Common myeloid progenitor, CD34-positive (primary cell): Measurements from ENCODE around the gene EXOC6.

Experiments
- CTCF ChIA-PET: fragments of 350-600 bp; sonication (Branson Sonifier 250); formaldehyde crosslinking; loops from one replicate; lab custom pipeline; 2021; ENCODE audit warnings: antibody characterized with exemption; lab: Charles Lee
- POLR2A ChIA-PET: fragments of 350-600 bp; sonication (Branson Sonifier 250); formaldehyde crosslinking; loops from one replicate; lab custom pipeline; 2021; ENCODE audit warnings: antibody characterized with exemption; lab: Charles Lee
- DNase-seq, 3 donors: peaks; one replicate each; pipeline versions ENCODE4 v3.0.0 to v3.0.0-alpha.2; 2013
- H3K27ac ChIP-seq, 2 experiments: 1 replicate in 1 of 2; 2 replicates in 1 of 2; pipeline ENCODE4 v1.7.0; 2013; ENCODE audit warnings: inconsistent platforms in 2 of 2, low read length in 2 of 2, mild to moderate bottlenecking in 2 of 2, low read depth in 1 of 2, moderate library complexity in 1 of 2; ENCODE audit not compliant: severe bottlenecking in 2 of 2, insufficient read depth in 1 of 2, poor library complexity in 1 of 2
- H3K27me3 ChIP-seq, 5 experiments: replicated peaks in 2 of 5; 1 replicate in 3 of 5; 2 replicates in 2 of 5; pipeline versions ENCODE4 v1.6.1 to v1.7.0; 2013; ENCODE audit warnings: low read length in 4 of 5, mild to moderate bottlenecking in 2 of 5, moderate library complexity in 2 of 5, inconsistent platforms in 1 of 5; ENCODE audit not compliant: insufficient read depth in 5 of 5, control insufficient read depth in 4 of 5
- H3K36me3 ChIP-seq, 4 experiments: 1 replicate in 2 of 4; 2 replicates in 2 of 4; pipeline versions ENCODE4 v1.6.1 to v1.7.0; 2013; ENCODE audit warnings: low read length in 3 of 4, control low read depth in 1 of 4, mild to moderate bottlenecking in 1 of 4; ENCODE audit not compliant: control insufficient read depth in 4 of 4, insufficient read depth in 4 of 4
- H3K4me1 ChIP-seq, 4 experiments: 1 replicate in 3 of 4; 2 replicates in 1 of 4; pipeline versions ENCODE4 v1.6.1 to v1.7.1; 2013; ENCODE audit warnings: low read length in 3 of 4, mild to moderate bottlenecking in 3 of 4, control low read depth in 1 of 4, inconsistent platforms in 1 of 4, moderate library complexity in 1 of 4; ENCODE audit not compliant: control insufficient read depth in 4 of 4, insufficient read depth in 4 of 4; ENCODE audit errors: control extremely low read depth in 1 of 4
- H3K4me3 ChIP-seq, 7 experiments: 1 replicate in 4 of 7; 2 replicates in 3 of 7; pipeline versions ENCODE4 v1.5.1 to v1.7.0; 2013; ENCODE audit warnings: mild to moderate bottlenecking in 7 of 7, low read length in 6 of 7, moderate library complexity in 6 of 7, inconsistent platforms in 2 of 7, low read depth in 2 of 7, control low read depth in 1 of 7; ENCODE audit not compliant: insufficient read depth in 4 of 7, control insufficient read depth in 1 of 7; ENCODE audit errors: extremely low read depth in 1 of 7
- H3K9me3 ChIP-seq, 5 experiments: 1 replicate in 4 of 5; 2 replicates in 1 of 5; pipeline versions ENCODE4 v1.6.1 to v1.7.1; 2013; ENCODE audit warnings: low read length in 4 of 5, mild to moderate bottlenecking in 2 of 5, inconsistent platforms in 1 of 5, low read depth in 1 of 5, moderate library complexity in 1 of 5; ENCODE audit not compliant: control insufficient read depth in 4 of 5, insufficient read depth in 2 of 5; ENCODE audit errors: control extremely low read depth in 1 of 5
- WGBS: methylation state at CpG from one replicate; pipeline ENCODE4 v1.1.5; 2013; ENCODE audit not compliant: insufficient coverage; 5-methylcytosine and 5-hydroxymethylcytosine counted together

The EXOC6 gene

GRCh38 chr10:93083743-93084539, 235.6 kb downstream of the EXOC6 start:
- no peak overlapping the region for H3K4me3 ChIP-seq
- 100% methylated on average over 2 of the region's 7 CpGs for WGBS
- no peak for DNase-seq
- no peak overlapping the region for H3K27ac ChIP-seq
- POLR2A ChIA-PET, result interaction anchor here (0.7 kb wide), 1 partner anchor 24 kb away, joined by 3 read pairs; no protein-coding TSS in a partner anchor
- CTCF ChIA-PET, result no interaction called here
- H3K4me1 ChIP-seq, result peaks cover 0 to 6% (median 2%) of the 10 kb centered on the region in 4 experiments
- no peaks in the 10 kb centered on the region for H3K9me3 ChIP-seq
- H3K27me3 ChIP-seq, result peaks cover 2 to 27% (median 5%) of the 10 kb centered on the region in 5 experiments
- no peaks in the 10 kb centered on the region for H3K36me3 ChIP-seq

- ChIA-PET POLR2A (no interaction called here), CTCF (interaction anchor here (1.0 to 1.5 kb wide), 3 partner anchors 20 to 267 kb away, joined by 3 read pairs; no protein-coding TSS in a partner anchor)
- no peak for DNase-seq
- H3K4me3 ChIP-seq, result no peak overlapping the region
- no peaks in the 10 kb centered on the region for H3K4me1 ChIP-seq
- no peaks in the 10 kb centered on the region for H3K36me3 ChIP-seq
- H3K9me3 ChIP-seq, result no peaks in the 10 kb centered on the region
- WGBS, result 100% methylated on average over 3 of the region's 4 CpGs
- no peak overlapping the region for H3K27ac ChIP-seq
- peaks cover 0 to 15% (median 5%) of the 10 kb centered on the region in 5 experiments for H3K27me3 ChIP-seq
Measured at GRCh38 chr10:93085272-93085859, 237.0 kb downstream of the EXOC6 start.

DNA sequence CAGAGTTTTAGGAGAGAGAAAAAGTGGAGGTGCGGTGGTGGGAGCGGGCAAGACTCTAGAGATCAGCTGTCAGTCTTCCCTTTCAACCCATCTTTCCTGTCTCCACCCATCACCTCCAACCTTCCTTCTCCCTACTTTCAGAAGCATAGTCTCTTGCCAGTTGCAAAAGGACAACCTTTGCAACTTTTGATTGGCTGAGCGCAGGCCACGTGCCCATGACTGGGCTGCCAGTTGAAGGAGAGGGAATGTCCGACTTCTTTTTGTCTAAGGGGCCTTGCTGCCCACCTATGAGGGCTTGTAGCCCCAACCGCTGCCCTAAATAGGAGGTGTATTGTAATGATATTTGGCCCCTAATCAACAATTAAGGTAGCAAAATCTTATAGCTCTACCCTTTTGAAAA, 238.0 kb downstream of the EXOC6 start:
- H3K27me3 ChIP-seq, result peaks cover 0 to 8% (median 3%) of the 10 kb centered on the region in 5 experiments
- ChIA-PET CTCF (interaction anchor here (1.0 kb wide), 2 partner anchors 19 to 29 kb away, joined by 3 read pairs; no protein-coding TSS in a partner anchor), POLR2A (no interaction called here)
- WGBS, result 100% methylated on average over 3 of the region's 6 CpGs
- no peak for DNase-seq
- no peaks in the 10 kb centered on the region for H3K9me3 ChIP-seq
- H3K4me3 ChIP-seq, result no peak overlapping the region
- no peaks in the 10 kb centered on the region for H3K36me3 ChIP-seq
- no peaks in the 10 kb centered on the region for H3K4me1 ChIP-seq
- H3K27ac ChIP-seq, result no peak overlapping the region

DNA sequence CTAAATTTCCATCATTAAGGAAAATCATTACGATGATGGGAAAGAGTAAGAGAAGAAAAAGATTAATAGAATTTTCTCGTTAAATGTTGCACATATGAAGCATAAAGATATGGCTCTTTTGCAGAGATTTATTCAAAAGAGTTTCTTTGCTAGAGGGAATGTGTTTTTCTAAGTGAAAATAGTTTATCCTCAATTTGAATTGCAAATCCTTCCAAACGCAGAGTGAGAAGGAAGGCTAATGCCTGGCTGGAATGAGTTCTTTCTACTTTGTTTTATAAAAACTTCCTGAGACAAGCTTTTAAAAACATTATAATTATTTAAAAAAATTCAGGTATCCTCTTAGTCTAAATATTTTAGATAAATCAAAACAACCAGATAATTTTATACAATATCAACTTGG, 239.5 kb downstream of the EXOC6 start:
- DNase-seq, result no peak
- Histone ChIP-seq H3K27ac (no peak overlapping the region), H3K27me3 (peaks cover 0 to 1% (median 0%) of the 10 kb centered on the region in 5 experiments), H3K4me3 (no peak overlapping the region), H3K36me3 (no peaks in the 10 kb centered on the region), H3K9me3 (no peaks in the 10 kb centered on the region), H3K4me1 (no peaks in the 10 kb centered on the region)
- ChIA-PET CTCF (interaction anchor here (0.9 to 1.6 kb wide), 2 partner anchors 7 to 264 kb away, joined by 4 to 5 read pairs; no protein-coding TSS in a partner anchor), POLR2A (no interaction called here)
- WGBS, result 100% methylated on average over 1 of the region's 3 CpGs

DNA sequence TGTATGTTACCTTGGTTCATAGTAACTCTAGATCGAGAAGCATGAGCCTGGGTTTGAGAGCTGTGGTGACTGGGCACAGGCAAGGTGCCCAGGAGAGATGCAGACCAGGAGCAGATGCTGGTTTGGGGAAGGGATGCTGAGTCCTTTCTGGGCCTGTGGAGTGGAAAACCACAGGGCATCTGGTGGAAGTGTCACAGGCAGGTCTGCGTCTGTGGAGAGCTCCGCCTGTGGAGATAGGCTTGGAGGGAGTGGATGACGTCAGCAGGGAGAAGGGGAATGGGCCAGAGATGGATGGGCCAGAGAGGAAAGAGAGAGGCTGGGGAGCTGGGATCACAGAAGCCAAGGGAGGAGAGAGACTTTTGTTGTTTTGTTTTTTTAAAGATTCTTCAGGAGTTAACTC, 240.1 kb downstream of the EXOC6 start:
- CTCF ChIA-PET, result interaction anchor here (0.9 to 1.6 kb wide), 2 partner anchors 8 to 264 kb away, joined by 4 to 5 read pairs; no protein-coding TSS in a partner anchor

DNA sequence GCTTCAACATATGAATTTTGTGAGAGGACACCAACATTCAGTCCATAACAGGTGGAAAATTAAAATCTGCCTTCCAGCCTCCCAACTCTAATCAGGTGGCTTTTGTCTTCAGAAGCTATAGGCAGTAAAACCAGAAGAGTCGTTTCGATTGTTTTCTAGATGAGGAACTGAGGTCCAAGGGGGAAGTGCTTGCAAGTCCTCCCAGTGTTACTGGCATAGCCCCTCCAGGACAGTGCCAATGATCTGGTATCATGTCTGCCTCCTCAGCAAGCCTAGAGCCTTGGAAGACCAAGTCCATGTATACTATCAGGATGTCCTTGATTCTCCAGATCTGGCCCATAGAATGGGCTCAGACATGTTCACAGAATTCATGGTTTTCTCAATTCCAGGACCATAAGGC, 242.3 kb downstream of the EXOC6 start:
- Histone ChIP-seq H3K4me1 (no peaks in the 10 kb centered on the region), H3K4me3 (no peak overlapping the region), H3K27me3 (peaks cover 0 to 2% (median 0%) of the 10 kb centered on the region in 5 experiments), H3K9me3 (no peaks in the 10 kb centered on the region), H3K36me3 (no peaks in the 10 kb centered on the region), H3K27ac (no peak overlapping the region)
- DNase-seq, result no peak
- 39% methylated on average over 2 of the region's 2 CpGs for WGBS
- ChIA-PET POLR2A (no interaction called here), CTCF (no interaction called here)

More for the DNA sequence above, 240.1 kb downstream of the EXOC6 start:
- Histone ChIP-seq H3K4me3 (no peak overlapping the region), H3K27me3 (peaks cover 0 to under 1% (median 0%) of the 10 kb centered on the region in 5 experiments), H3K27ac (no peak overlapping the region), H3K9me3 (no peaks in the 10 kb centered on the region), H3K4me1 (no peaks in the 10 kb centered on the region), H3K36me3 (no peaks in the 10 kb centered on the region)
- POLR2A ChIA-PET, result no interaction called here
- DNase-seq, result no peak
- 78% methylated on average over 4 of the region's 4 CpGs for WGBS

GRCh38 chr10:93091960-93092359, 243.6 kb downstream of the EXOC6 start:
- ChIA-PET POLR2A (no interaction called here), CTCF (no interaction called here)
- H3K27ac ChIP-seq, result no peak overlapping the region
- H3K9me3 ChIP-seq, result no peaks in the 10 kb centered on the region
- WGBS, result no CpG with 5 or more reads among the region's 3 CpGs
- no peak for DNase-seq
- no peaks in the 10 kb centered on the region for H3K4me1 ChIP-seq
- peaks cover 0 to 2% (median 0%) of the 10 kb centered on the region in 5 experiments for H3K27me3 ChIP-seq
- H3K4me3 ChIP-seq, result no peak overlapping the region
- H3K36me3 ChIP-seq, result no peaks in the 10 kb centered on the region
